ENCODE data around the gene LAD1.

Gene LAD1

DNA sequence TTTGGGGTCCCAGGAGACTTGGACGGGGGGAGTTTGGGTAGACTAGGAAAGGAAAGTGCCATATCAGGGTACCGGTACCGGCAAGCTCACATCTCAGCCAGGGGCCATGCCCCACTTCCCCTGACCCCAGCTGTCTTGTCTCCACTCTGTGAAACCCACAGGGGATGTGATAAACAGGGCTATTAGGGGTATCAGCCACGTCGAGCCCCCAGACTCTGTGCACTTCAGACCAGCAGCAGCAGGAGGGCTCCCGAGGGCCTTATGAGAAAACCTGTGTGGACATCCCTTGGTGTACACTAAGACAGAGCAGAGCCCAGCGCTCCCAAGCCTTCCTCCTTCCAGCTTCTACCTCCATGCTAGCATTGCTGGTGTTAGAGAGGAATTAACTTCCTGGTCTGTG is 68.0 kb downstream of the LAD1 start:
- no peaks in the 10 kb centered on the region for H3K27me3 ChIP-seq (ENCODE audit: insufficient read depth, low read length, poor library complexity, severe bottlenecking)
- H3K9me2 ChIP-seq (replicated peaks; ENCODE audit: low read depth, low read length), result no peaks in the 10 kb centered on the region
- H4K20me1 ChIP-seq (ENCODE audit: insufficient read depth, low read length, poor library complexity, severe bottlenecking), result no peaks in the 10 kb centered on the region
- no peak for TF ChIP-seq EZH2phosphoT487 (IDR thresholded peaks at IDR 0.05; ENCODE audit: borderline replicate concordance)
- TF ChIP-seq, protein P1, sequence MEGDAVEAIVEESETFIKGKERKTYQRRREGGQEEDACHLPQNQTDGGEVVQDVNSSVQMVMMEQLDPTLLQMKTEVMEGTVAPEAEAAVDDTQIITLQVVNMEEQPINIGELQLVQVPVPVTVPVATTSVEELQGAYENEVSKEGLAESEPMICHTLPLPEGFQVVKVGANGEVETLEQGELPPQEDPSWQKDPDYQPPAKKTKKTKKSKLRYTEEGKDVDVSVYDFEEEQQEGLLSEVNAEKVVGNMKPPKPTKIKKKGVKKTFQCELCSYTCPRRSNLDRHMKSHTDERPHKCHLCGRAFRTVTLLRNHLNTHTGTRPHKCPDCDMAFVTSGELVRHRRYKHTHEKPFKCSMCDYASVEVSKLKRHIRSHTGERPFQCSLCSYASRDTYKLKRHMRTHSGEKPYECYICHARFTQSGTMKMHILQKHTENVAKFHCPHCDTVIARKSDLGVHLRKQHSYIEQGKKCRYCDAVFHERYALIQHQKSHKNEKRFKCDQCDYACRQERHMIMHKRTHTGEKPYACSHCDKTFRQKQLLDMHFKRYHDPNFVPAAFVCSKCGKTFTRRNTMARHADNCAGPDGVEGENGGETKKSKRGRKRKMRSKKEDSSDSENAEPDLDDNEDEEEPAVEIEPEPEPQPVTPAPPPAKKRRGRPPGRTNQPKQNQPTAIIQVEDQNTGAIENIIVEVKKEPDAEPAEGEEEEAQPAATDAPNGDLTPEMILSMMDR (conservative IDR thresholded peaks at IDR 0.05; ENCODE audit: low read length), result no peak
- no peaks in the 10 kb centered on the region for H3K9me3 ChIP-seq (ENCODE audit: insufficient read depth, low read depth, low read length)
- no peak overlapping the region for H3K4me3 ChIP-seq (ENCODE audit: low read length, poor library complexity, severe bottlenecking)
- no peaks in the 10 kb centered on the region for H3K4me1 ChIP-seq (ENCODE audit: insufficient read depth, low read length, poor library complexity, severe bottlenecking)
- H3K36me3 ChIP-seq (ENCODE audit: insufficient read depth, low read length), result no peaks in the 10 kb centered on the region
- H3K79me2 ChIP-seq (ENCODE audit: insufficient read depth, low read length), result no peaks in the 10 kb centered on the region
- no peak overlapping the region for H2AFZ ChIP-seq (ENCODE audit: low read length)
- no peaks in the 10 kb centered on the region for H3F3A ChIP-seq (ENCODE audit: low read depth)
- H3K4me2 ChIP-seq (ENCODE audit: low read depth, low read length, poor library complexity, severe bottlenecking), result no peak overlapping the region
- no peak overlapping the region for H3K9ac ChIP-seq (ENCODE audit: low read depth, low read length, poor library complexity, severe bottlenecking)
